ENCODE results near the gene STARD7.

STARD7 gene

DNA sequence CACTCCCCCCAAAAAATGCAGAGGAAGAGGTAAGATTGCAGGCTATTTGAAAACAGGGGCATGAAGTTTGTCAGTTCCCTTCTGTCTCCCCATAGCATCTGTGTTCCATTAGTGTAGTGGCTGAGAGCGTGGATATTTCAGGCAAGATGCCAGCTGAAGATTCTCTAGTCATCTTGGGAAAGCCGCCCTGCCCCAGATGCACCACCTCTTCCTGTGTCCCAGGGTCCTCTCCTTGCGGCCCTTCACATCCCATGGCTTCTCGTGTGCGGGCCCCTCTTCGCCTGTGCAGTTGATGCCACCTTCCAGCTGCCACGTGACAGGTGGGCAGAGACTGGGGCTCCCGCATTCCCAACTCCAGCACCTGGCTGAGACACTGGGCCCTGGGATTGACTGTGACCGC is 41.0 kb upstream of the STARD7 start:
- no peaks in the 10 kb centered on the region for H3K27me3 ChIP-seq (ENCODE audit: insufficient read depth, low read depth)
- no peak overlapping the region for H3K4me2 ChIP-seq
- H3K4me1 ChIP-seq (ENCODE audit: low read depth, poor library complexity, severe bottlenecking), result peaks cover 6% of the 10 kb centered on the region
- no peak overlapping the region for H2AFZ ChIP-seq (ENCODE audit: low read depth)
- no peaks in the 10 kb centered on the region for H4K20me1 ChIP-seq (ENCODE audit: insufficient read depth)
- no peaks in the 10 kb centered on the region for H3K79me2 ChIP-seq (ENCODE audit: insufficient read depth, low read depth)
- H3K36me3 ChIP-seq (ENCODE audit: insufficient read depth), result no peaks in the 10 kb centered on the region
- no peak overlapping the region for H3K9ac ChIP-seq
- TF ChIP-seq, protein P1, sequence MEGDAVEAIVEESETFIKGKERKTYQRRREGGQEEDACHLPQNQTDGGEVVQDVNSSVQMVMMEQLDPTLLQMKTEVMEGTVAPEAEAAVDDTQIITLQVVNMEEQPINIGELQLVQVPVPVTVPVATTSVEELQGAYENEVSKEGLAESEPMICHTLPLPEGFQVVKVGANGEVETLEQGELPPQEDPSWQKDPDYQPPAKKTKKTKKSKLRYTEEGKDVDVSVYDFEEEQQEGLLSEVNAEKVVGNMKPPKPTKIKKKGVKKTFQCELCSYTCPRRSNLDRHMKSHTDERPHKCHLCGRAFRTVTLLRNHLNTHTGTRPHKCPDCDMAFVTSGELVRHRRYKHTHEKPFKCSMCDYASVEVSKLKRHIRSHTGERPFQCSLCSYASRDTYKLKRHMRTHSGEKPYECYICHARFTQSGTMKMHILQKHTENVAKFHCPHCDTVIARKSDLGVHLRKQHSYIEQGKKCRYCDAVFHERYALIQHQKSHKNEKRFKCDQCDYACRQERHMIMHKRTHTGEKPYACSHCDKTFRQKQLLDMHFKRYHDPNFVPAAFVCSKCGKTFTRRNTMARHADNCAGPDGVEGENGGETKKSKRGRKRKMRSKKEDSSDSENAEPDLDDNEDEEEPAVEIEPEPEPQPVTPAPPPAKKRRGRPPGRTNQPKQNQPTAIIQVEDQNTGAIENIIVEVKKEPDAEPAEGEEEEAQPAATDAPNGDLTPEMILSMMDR (conservative IDR thresholded peaks at IDR 0.05; ENCODE audit: low read depth, low read length), result no peak
- no peak overlapping the region for H3K4me3 ChIP-seq (IDR thresholded peaks at IDR 0.05; ENCODE audit: insufficient read depth, low read depth, low read length)
- H3K27ac ChIP-seq, result no peak overlapping the region

- H3K4me2 ChIP-seq, result no peak overlapping the region
- no peaks in the 10 kb centered on the region for H3K79me2 ChIP-seq (ENCODE audit: insufficient read depth, low read depth)
- TF ChIP-seq, protein P1 (conservative IDR thresholded peaks at IDR 0.05; ENCODE audit: low read depth, low read length), result no peak
- no peaks in the 10 kb centered on the region for H3K27me3 ChIP-seq (ENCODE audit: insufficient read depth, low read depth)
- H3K27ac ChIP-seq, result no peak overlapping the region
- H4K20me1 ChIP-seq (ENCODE audit: insufficient read depth), result no peaks in the 10 kb centered on the region
- H3K4me3 ChIP-seq (IDR thresholded peaks at IDR 0.05; ENCODE audit: insufficient read depth, low read depth, low read length), result no peak overlapping the region
- no peak overlapping the region for H2AFZ ChIP-seq (ENCODE audit: low read depth)
- H3K4me1 ChIP-seq (ENCODE audit: low read depth, poor library complexity, severe bottlenecking), result peaks cover 6% of the 10 kb centered on the region
- H3K36me3 ChIP-seq (ENCODE audit: insufficient read depth), result no peaks in the 10 kb centered on the region
- H3K9ac ChIP-seq, result no peak overlapping the region
Measured at GRCh38 chr2:96248624-96249023, 40.0 kb upstream of the STARD7 start.

GRCh38 chr2:96247896-96248295 is 39.3 kb upstream of the STARD7 start:
- no peak overlapping the region for H3K4me2 ChIP-seq
- H3K9ac ChIP-seq, result no peak overlapping the region
- H3K4me3 ChIP-seq (IDR thresholded peaks at IDR 0.05; ENCODE audit: insufficient read depth, low read depth, low read length), result no peak overlapping the region
- TF ChIP-seq, protein P1 (conservative IDR thresholded peaks at IDR 0.05; ENCODE audit: low read depth, low read length), result no peak
- H2AFZ ChIP-seq (ENCODE audit: low read depth), result no peak overlapping the region
- no peaks in the 10 kb centered on the region for H3K27me3 ChIP-seq (ENCODE audit: insufficient read depth, low read depth)
- H3K36me3 ChIP-seq (ENCODE audit: insufficient read depth), result no peaks in the 10 kb centered on the region
- no peaks in the 10 kb centered on the region for H3K79me2 ChIP-seq (ENCODE audit: insufficient read depth, low read depth)
- no peak overlapping the region for H3K27ac ChIP-seq
- H4K20me1 ChIP-seq (ENCODE audit: insufficient read depth), result no peaks in the 10 kb centered on the region
- H3K4me1 ChIP-seq (ENCODE audit: low read depth, poor library complexity, severe bottlenecking), result peaks cover 10% of the 10 kb centered on the region

- Histone ChIP-seq H3K4me1 (ENCODE audit: low read depth, poor library complexity, severe bottlenecking) (peaks cover 19% of the 10 kb centered on the region), H3K4me2 (no peak overlapping the region), H3K27ac (no peak overlapping the region)
Measured at GRCh38 chr2:96247009-96247408, 38.4 kb upstream of the STARD7 start.

More at GRCh38 chr2:96247009-96247408, 38.4 kb upstream of the STARD7 start:
- Histone ChIP-seq H3K9ac (no peak overlapping the region), H3K79me2 (ENCODE audit: insufficient read depth, low read depth) (no peaks in the 10 kb centered on the region), H2AFZ (ENCODE audit: low read depth) (no peak overlapping the region), H4K20me1 (ENCODE audit: insufficient read depth) (no peaks in the 10 kb centered on the region), H3K4me3 (IDR thresholded peaks at IDR 0.05; ENCODE audit: insufficient read depth, low read depth, low read length) (no peak overlapping the region), H3K27me3 (ENCODE audit: insufficient read depth, low read depth) (no peaks in the 10 kb centered on the region), H3K36me3 (ENCODE audit: insufficient read depth) (no peaks in the 10 kb centered on the region)
- TF ChIP-seq, protein P1 (conservative IDR thresholded peaks at IDR 0.05; ENCODE audit: low read depth, low read length), result no peak

All from KMS-11 (cell line).